Activated effector memory CD4-positive, alpha-beta T cell treated with Interleukin-2 at 50 U/mL for 16 hours (primary cell): ENCODE data around the gene LARGE2.

Experiments
- DNase-seq: peaks from one replicate; pipeline ENCODE4 v3.0.0-alpha.2; 2020

The LARGE2 gene

GRCh38 chr11:45917623-45918330 is 4.7 kb upstream of the LARGE2 start, which contains the start of gene PEX16:
TSS of gene PEX16 (minus strand) at chr11:45917877. CDS start at chr11:45917811, 66 bp downstream.
- peak; percentile 94 for DNase-seq

GRCh38 chr11:45918331-45918941 is 4.0 kb upstream of the LARGE2 start:
- DNase-seq: peak; percentile 39

- DNase-seq: no peak
These were observed 3.3 kb upstream of the LARGE2 start for GRCh38 chr11:45918962-45919675.

GRCh38 chr11:45919806-45920530 is 2.5 kb upstream of the LARGE2 start:
- DNase-seq: no peak

GRCh38 chr11:45920531-45921477 is 1.7 kb upstream of the LARGE2 start:
- no peak for DNase-seq

- DNase-seq: no peak
These were observed 663 bp upstream of the LARGE2 start for GRCh38 chr11:45921561-45922424.

GRCh38 chr11:45924036-45924915 is 1.8 kb downstream of the LARGE2 start:
- no peak for DNase-seq

GRCh38 chr11:45924927-45925326 is 2.5 kb downstream of the LARGE2 start:
- DNase-seq: no peak

GRCh38 chr11:45925550-45925949 is 3.1 kb downstream of the LARGE2 start:
- no peak for DNase-seq

GRCh38 chr11:45926001-45926401 is 3.5 kb downstream of the LARGE2 start:
- DNase-seq: no peak

- DNase-seq: no peak
These were observed 4.3 kb downstream of the LARGE2 start for GRCh38 chr11:45926536-45927331.

GRCh38 chr11:45927332-45927683 is 4.9 kb downstream of the LARGE2 start:
- no peak for DNase-seq

GRCh38 chr11:45927684-45928413 is 5.4 kb downstream of the LARGE2 start:
- no peak for DNase-seq

GRCh38 chr11:45928535-45929215 is 6.2 kb downstream of the LARGE2 start:
- DNase-seq: no peak

GRCh38 chr11:45929486-45930030 is 7.1 kb downstream of the LARGE2 start:
- no peak for DNase-seq

- peak; percentile 34 for DNase-seq
These were observed 7.8 kb downstream of the LARGE2 start for GRCh38 chr11:45930031-45930794.
